ENCODE results near the gene AHDC1.

The AHDC1 gene

GRCh38 chr1:27568300-27569087, 35.5 kb downstream of the AHDC1 start:
- H3K4me3 ChIP-seq (ENCODE audit: low read length): peak overlapping the region; percentile 56
- TF ChIP-seq CTCF (IDR thresholded peaks at IDR 0.05; ENCODE audit: low read depth, low read length, poor library complexity, severe bottlenecking) (peak; percentile 92), EZH2phosphoT487 (IDR thresholded peaks at IDR 0.05; ENCODE audit: borderline replicate concordance, low read length) (no peak)
- no peaks in the 10 kb centered on the region for H3K36me3 ChIP-seq (ENCODE audit: control insufficient read depth, low read length)
- no peaks in the 10 kb centered on the region for H3K9me2 ChIP-seq (replicated peaks; ENCODE audit: control insufficient read depth, low read length)
- peaks cover 31% of the 10 kb centered on the region for H3K4me1 ChIP-seq (ENCODE audit: control insufficient read depth, low read length)
- H3F3A ChIP-seq (ENCODE audit: control insufficient read depth, insufficient read depth): peaks cover 5% of the 10 kb centered on the region; the same call in 1 of the 2 replicates
- H3K27ac ChIP-seq (ENCODE audit: low read depth, low read length): no peak overlapping the region
- H3K79me2 ChIP-seq (ENCODE audit: control insufficient read depth, low read length): no peaks in the 10 kb centered on the region
- peaks cover 3% of the 10 kb centered on the region; the same call in 1 of the 2 replicates for H4K20me1 ChIP-seq (ENCODE audit: control insufficient read depth, insufficient read depth, low read depth, low read length)
- no peaks in the 10 kb centered on the region for H3K9me3 ChIP-seq (ENCODE audit: control insufficient read depth, insufficient read depth, low read length)
- H3K27me3 ChIP-seq (ENCODE audit: control insufficient read depth, low read length): peaks cover 10% of the 10 kb centered on the region; the same call in 1 of the 2 replicates
- peak overlapping the region; percentile 74 for H3K4me2 ChIP-seq (ENCODE audit: low read length)

DNA sequence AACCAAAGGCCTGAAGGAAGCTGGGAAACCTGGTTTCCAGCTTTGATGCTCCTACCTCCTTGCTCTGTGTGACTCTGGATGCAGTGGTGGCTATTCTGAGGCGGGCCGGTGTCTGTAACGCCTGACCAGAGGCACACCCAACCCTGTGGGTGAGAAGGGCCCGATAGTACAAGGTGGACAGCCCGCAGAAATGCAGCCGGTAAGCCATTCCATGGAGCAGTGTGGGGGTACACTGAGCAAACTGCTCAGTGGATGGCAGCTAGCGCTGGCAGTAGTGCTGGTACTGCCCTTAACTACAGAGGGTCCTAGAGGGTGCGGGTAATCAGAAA, 36.0 kb downstream of the AHDC1 start:
- H3K27ac ChIP-seq (ENCODE audit: low read depth, low read length): no peak overlapping the region
- peaks cover 3% of the 10 kb centered on the region; the same call in 1 of the 2 replicates for H4K20me1 ChIP-seq (ENCODE audit: control insufficient read depth, insufficient read depth, low read depth, low read length)

DNA sequence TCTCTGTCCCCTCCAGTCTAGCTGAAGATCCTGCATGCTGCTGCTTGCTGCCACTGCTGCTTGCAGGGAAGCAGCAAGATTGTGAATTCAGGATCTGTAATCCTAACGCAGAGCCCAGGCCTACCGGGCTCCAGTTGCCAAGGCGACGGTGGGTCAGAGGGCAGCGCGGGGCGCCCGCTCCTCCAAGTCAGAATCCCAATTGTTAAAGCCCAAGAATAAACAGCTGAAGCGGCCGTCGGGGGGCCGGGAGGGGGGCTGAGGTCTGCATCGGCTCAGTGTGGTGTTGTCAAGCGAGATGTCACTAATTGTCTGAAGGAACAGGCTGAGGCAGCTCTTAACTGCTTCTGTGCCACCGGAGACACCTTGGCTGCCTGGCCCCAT, 36.8 kb downstream of the AHDC1 start:
- H3F3A ChIP-seq (ENCODE audit: control insufficient read depth, insufficient read depth): peaks cover 5% of the 10 kb centered on the region; the same call in 1 of the 2 replicates
- no peak overlapping the region for H3K27ac ChIP-seq (ENCODE audit: low read depth, low read length)
- H3K27me3 ChIP-seq (ENCODE audit: control insufficient read depth, low read length): peaks cover 10% of the 10 kb centered on the region; the same call in 1 of the 2 replicates
- H4K20me1 ChIP-seq (ENCODE audit: control insufficient read depth, insufficient read depth, low read depth, low read length): peaks cover 3% of the 10 kb centered on the region; the same call in 1 of the 2 replicates
- no peaks in the 10 kb centered on the region for H3K36me3 ChIP-seq (ENCODE audit: control insufficient read depth, low read length)
- H3K79me2 ChIP-seq (ENCODE audit: control insufficient read depth, low read length): no peaks in the 10 kb centered on the region
- H3K4me3 ChIP-seq (ENCODE audit: low read length): no peak overlapping the region
- H3K9me2 ChIP-seq (replicated peaks; ENCODE audit: control insufficient read depth, low read length): no peaks in the 10 kb centered on the region
- peaks cover 17% of the 10 kb centered on the region for H3K4me1 ChIP-seq (ENCODE audit: control insufficient read depth, low read length)
- H3K4me2 ChIP-seq (ENCODE audit: low read length): no peak overlapping the region
- H3K9me3 ChIP-seq (ENCODE audit: control insufficient read depth, insufficient read depth, low read length): no peaks in the 10 kb centered on the region
- no peak for TF ChIP-seq CTCF (IDR thresholded peaks at IDR 0.05; ENCODE audit: low read depth, low read length, poor library complexity, severe bottlenecking)

More for the DNA sequence above, 36.0 kb downstream of the AHDC1 start:
- Histone ChIP-seq H3K79me2 (ENCODE audit: control insufficient read depth, low read length) (no peaks in the 10 kb centered on the region), H3K9me2 (replicated peaks; ENCODE audit: control insufficient read depth, low read length) (no peaks in the 10 kb centered on the region), H3K9me3 (ENCODE audit: control insufficient read depth, insufficient read depth, low read length) (no peaks in the 10 kb centered on the region), H3K4me2 (ENCODE audit: low read length) (peak overlapping the region; percentile 74), H3K4me3 (ENCODE audit: low read length) (peak overlapping the region; percentile 56), H3K27me3 (ENCODE audit: control insufficient read depth, low read length) (peaks cover 10% of the 10 kb centered on the region; the same call in 1 of the 2 replicates), H3K4me1 (ENCODE audit: control insufficient read depth, low read length) (peaks cover 25% of the 10 kb centered on the region), H3F3A (ENCODE audit: control insufficient read depth, insufficient read depth) (peaks cover 5% of the 10 kb centered on the region; the same call in 1 of the 2 replicates), H3K36me3 (ENCODE audit: control insufficient read depth, low read length) (no peaks in the 10 kb centered on the region)
- TF ChIP-seq CTCF (IDR thresholded peaks at IDR 0.05; ENCODE audit: low read depth, low read length, poor library complexity, severe bottlenecking) (no peak), EZH2phosphoT487 (IDR thresholded peaks at IDR 0.05; ENCODE audit: borderline replicate concordance, low read length) (no peak)
